ENCODE results near the gene ATP6V0E1.

DNA sequence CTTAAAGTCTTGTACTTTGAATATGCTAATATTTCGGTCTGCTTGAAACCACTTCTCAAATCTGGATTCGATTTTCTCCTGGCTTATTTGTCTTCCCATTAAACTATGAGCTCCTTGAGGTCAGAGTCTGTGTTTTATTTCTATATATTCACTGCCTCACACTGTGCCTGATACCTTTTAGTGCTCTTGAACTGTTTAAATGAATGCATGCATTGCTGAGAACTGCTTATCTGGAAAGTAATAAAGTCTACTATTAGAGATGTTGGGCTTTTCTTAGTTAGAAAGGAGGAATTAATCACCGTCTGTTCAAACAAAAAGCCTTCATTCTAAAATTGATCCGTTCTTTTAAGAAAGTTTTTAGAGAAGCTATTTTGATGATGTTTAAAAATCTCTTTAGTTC lies 78.6 kb downstream of the ATP6V0E1 start:
- no peak for TF ChIP-seq POLR2A (IDR thresholded peaks at IDR 0.05)
- TF ChIP-seq, protein P1, sequence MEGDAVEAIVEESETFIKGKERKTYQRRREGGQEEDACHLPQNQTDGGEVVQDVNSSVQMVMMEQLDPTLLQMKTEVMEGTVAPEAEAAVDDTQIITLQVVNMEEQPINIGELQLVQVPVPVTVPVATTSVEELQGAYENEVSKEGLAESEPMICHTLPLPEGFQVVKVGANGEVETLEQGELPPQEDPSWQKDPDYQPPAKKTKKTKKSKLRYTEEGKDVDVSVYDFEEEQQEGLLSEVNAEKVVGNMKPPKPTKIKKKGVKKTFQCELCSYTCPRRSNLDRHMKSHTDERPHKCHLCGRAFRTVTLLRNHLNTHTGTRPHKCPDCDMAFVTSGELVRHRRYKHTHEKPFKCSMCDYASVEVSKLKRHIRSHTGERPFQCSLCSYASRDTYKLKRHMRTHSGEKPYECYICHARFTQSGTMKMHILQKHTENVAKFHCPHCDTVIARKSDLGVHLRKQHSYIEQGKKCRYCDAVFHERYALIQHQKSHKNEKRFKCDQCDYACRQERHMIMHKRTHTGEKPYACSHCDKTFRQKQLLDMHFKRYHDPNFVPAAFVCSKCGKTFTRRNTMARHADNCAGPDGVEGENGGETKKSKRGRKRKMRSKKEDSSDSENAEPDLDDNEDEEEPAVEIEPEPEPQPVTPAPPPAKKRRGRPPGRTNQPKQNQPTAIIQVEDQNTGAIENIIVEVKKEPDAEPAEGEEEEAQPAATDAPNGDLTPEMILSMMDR (IDR thresholded peaks at IDR 0.05) = no peak

Measured in Peyer's patch (tissue), 4 donors.